Left ventricle myocardium inferior (tissue), 1 donor: ENCODE measurements around the gene TPD52L1. TPM values are rescaled to one million over a fixed set of nuclear protein-coding genes. Genes with fewer than 3 reads are reported as not detected.
A peak's percentile ranks its signal among the peaks of the same experiment; 100 is the strongest.
"Not testable (repeated sequence)": the region's sequence is repeated elsewhere in the genome, so short reads cannot be mapped to it uniquely, and the experiment has no call there.

Experiments used
- DNase-seq: peaks from one replicate; pipeline ENCODE4 v3.0.0-alpha.2; 2020
- H3K27ac ChIP-seq: fragments of 200-600 bp; replicated peaks from 2 replicates; pipeline ENCODE4 v1.8.0; 2021
- H3K27me3 ChIP-seq: fragments of 200-600 bp; 2 replicates; pipeline ENCODE4 v1.8.0; 2021; ENCODE audit warnings: low read depth
- H3K36me3 ChIP-seq: fragments of 200-600 bp; 2 replicates; pipeline ENCODE4 v1.8.0; 2021
- H3K4me1 ChIP-seq: fragments of 200-600 bp; 2 replicates; pipeline ENCODE4 v1.8.0; 2021
- H3K4me3 ChIP-seq: fragments of 200-600 bp; 2 replicates; pipeline ENCODE4 v1.8.0; 2021; ENCODE audit warnings: mild to moderate bottlenecking, moderate library complexity
- H3K9me3 ChIP-seq: fragments of 200-600 bp; replicated peaks from 2 replicates; pipeline ENCODE4 v1.8.0; 2021
- intact Hi-C: fragments of 100-400 bp; cut with micrococcal nuclease; formaldehyde crosslinking; loops from one replicate; pipeline ENCODE4 v1.11.0; 2022
- total RNA-seq: library from RNA; stranded (reverse); fragmentation: NEBNext Ultra II Directional; extraction: Animal tissue kit (Norgen Biotek cat#: 25700); gene quantifications from one replicate; pipeline ENCODE4 v1.2.1, GENCODE V29; 2021
- TF ChIP-seq, protein P1 (sequence below): fragments of 200-600 bp; IDR thresholded peaks from 2 replicates; pipeline ENCODE4 v1.8.0; 2021; ENCODE audit warnings: antibody characterized with exemption, mild to moderate bottlenecking, borderline replicate concordance
- donor health status: DM: no; HTN: yes; CAD: no; lungs with severe emphysema.

TPD52L1 gene
- total RNA-seq, 1 donor from 2014 or later, result 64.0 TPM

DNA sequence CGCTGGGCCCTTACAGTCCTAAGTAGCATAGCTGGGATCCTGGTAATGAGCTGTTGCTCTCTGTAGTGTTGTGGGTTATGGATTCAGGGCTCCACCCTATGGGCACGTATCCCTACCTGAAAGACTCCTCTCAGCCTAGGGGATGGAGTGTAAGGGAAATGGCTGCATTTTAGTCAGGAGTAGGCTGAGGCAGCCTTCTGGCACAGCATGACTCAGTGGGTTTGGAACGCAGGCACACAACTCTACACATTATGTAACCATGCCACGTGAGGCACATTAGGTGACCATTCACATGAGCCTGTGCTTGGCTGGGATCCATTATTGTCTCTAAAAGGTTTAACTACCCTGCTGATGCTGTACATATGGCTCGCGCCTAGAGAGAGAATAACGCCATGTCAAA is 120.4 kb downstream of the TPD52L1 start:
- intact Hi-C loops, result no loop called here
- Histone ChIP-seq H3K27me3 (no peaks in the 10 kb centered on the region), H3K4me1 (peaks cover 20% of the 10 kb centered on the region), H3K9me3 (no peaks in the 10 kb centered on the region), H3K36me3 (peaks cover 54% of the 10 kb centered on the region), H3K27ac (peak overlapping the region; percentile 13), H3K4me3 (no peak overlapping the region)
- DNase-seq, result no peak
- TF ChIP-seq, protein P1, sequence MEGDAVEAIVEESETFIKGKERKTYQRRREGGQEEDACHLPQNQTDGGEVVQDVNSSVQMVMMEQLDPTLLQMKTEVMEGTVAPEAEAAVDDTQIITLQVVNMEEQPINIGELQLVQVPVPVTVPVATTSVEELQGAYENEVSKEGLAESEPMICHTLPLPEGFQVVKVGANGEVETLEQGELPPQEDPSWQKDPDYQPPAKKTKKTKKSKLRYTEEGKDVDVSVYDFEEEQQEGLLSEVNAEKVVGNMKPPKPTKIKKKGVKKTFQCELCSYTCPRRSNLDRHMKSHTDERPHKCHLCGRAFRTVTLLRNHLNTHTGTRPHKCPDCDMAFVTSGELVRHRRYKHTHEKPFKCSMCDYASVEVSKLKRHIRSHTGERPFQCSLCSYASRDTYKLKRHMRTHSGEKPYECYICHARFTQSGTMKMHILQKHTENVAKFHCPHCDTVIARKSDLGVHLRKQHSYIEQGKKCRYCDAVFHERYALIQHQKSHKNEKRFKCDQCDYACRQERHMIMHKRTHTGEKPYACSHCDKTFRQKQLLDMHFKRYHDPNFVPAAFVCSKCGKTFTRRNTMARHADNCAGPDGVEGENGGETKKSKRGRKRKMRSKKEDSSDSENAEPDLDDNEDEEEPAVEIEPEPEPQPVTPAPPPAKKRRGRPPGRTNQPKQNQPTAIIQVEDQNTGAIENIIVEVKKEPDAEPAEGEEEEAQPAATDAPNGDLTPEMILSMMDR, result no peak

DNA sequence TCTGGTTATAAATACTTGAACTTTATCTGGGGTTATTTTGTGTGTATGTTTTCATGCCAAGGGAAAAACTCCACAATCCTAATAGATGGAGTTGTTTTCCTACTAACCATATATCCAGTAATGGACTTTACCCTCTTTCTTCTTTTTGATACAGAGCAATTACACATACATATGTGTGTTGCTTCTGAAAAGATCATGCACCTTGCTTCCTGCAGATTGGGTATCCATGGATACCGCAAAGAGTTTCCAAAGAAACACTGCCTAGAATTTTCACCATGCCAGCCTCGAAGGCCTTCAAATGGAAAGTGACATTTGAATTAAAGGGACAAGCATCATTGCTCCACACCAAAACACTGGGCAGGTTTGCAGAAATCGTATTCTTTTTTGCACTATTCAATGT is 121.4 kb downstream of the TPD52L1 start:
- Histone ChIP-seq H3K9me3 (no peaks in the 10 kb centered on the region), H3K36me3 (peaks cover 56% of the 10 kb centered on the region), H3K27ac (peak overlapping the region; percentile 13), H3K4me1 (peaks cover 20% of the 10 kb centered on the region), H3K27me3 (no peaks in the 10 kb centered on the region), H3K4me3 (no peak overlapping the region)
- TF ChIP-seq, protein P1, result no peak
- intact Hi-C loops, result no loop called here
- DNase-seq, result no peak

DNA sequence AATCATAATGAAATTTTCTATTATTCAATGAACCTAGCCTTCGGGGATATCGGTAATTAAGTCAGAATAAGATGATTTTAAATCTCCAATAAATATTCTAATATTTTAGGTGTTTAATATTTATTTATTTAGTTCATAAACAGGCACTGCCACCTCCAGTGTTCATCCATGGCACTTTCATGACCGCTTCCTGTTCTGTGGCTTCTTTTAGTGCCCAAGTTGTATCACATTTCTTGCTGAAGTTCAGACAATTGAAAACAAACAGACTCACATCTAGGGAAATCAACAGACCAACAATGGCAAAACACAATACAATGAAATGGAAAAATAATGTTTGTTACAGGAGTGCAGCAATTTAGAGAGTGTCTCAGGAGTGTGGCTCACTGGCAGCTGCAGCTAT is 122.2 kb downstream of the TPD52L1 start:
- TF ChIP-seq, protein P1, result no peak
- intact Hi-C loops, result no loop called here
- H3K36me3 ChIP-seq, result peaks cover 64% of the 10 kb centered on the region
- no peak for DNase-seq
- H3K9me3 ChIP-seq, result no peaks in the 10 kb centered on the region
- H3K27ac ChIP-seq, result no peak overlapping the region
- H3K4me3 ChIP-seq, result no peak overlapping the region
- no peaks in the 10 kb centered on the region for H3K27me3 ChIP-seq
- H3K4me1 ChIP-seq, result peaks cover 20% of the 10 kb centered on the region

DNA sequence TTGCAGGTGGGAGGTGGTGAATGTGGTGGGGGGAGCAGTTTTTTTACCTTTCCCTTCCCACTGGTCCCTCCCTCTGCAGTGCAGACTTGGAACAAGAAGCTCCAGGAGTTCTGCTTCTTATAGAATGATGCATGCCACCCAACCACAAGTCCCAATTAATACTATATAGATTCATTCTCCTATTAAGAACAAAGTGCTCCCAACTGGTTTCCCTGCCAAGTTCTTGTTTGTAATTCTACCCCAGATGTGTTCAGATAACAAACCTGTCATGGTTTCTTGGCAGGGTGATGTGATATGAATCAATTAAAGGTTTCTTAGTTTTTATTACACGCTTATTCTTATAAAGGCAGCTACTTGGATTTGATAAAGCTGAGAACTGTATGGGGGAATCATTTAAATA is 124.3 kb downstream of the TPD52L1 start:
- TF ChIP-seq, protein P1, result no peak
- H3K36me3 ChIP-seq, result peaks cover 69% of the 10 kb centered on the region
- no peaks in the 10 kb centered on the region for H3K27me3 ChIP-seq
- peaks cover 20% of the 10 kb centered on the region for H3K4me1 ChIP-seq
- no peak for DNase-seq
- no peak overlapping the region for H3K4me3 ChIP-seq
- no peak overlapping the region for H3K27ac ChIP-seq
- intact Hi-C loops, result no loop called here
- peaks cover 7% of the 10 kb centered on the region for H3K9me3 ChIP-seq

DNA sequence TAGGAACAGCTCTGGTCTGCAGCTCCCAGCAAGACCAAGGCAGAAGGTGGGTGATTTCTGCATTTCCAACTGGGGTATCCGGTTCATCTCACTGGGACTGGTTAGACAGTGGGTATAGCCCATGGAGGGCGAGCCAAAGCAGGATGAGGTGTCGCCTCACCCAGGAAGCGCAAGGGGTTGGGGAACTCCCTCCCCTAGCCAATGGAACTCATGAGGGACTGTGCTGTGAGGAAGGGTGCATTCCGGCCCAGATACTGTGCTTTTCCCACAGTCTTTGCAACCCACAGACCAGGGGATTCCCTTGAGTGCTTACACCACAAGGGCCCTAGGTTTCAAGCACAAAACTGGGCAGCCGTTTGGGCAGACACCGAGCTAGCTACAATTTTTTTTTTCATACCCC is 126.4 kb downstream of the TPD52L1 start:
- H3K9me3 ChIP-seq, result peaks cover 7% of the 10 kb centered on the region
- H3K4me3 ChIP-seq, result no peak overlapping the region
- peaks cover 62% of the 10 kb centered on the region for H3K36me3 ChIP-seq
- TF ChIP-seq, protein P1, result no peak
- intact Hi-C loops, result no loop called here
- no peaks in the 10 kb centered on the region for H3K27me3 ChIP-seq
- DNase-seq, result no peak
- peaks cover 7% of the 10 kb centered on the region for H3K4me1 ChIP-seq
- H3K27ac ChIP-seq, result no peak overlapping the region

DNA sequence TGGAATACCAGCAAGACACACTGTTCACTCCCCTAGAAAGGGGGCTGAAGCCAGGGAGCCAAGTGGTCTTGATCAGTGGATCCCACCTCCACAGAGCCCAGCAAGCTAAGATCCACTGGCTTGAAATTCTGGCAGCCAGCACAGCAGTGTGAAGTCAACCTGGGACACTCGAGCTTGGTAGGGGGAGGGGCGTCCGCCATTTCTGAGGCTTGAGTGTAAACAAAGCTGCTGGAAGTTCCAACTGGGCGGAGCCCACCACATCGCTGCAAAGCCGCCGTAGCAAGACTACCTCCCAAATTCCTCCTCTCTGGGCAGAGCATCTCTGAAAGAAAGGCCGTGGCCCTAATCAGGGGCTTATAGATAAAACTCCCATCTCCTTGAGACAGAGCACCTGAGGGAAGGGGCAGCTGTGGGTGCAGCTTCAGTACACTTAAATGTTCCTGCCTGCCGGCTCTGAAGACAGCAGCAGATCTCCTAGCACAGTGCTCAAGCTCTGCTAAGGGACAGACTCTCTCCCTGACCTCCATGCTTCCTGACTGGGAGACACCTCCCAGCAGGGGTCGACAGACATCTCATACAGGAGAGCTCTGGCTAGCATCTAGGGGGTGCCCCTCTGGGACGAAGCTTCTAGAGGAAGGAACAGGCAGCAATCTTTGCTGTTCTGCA is 126.9 kb downstream of the TPD52L1 start:
- H3K27me3 ChIP-seq, H3K4me1 ChIP-seq, intact Hi-C loops, DNase-seq, H3K4me3 ChIP-seq, H3K27ac ChIP-seq: not testable (repeated sequence)
- Histone ChIP-seq H3K36me3 (peaks cover 66% of the 10 kb centered on the region), H3K9me3 (peaks cover 12% of the 10 kb centered on the region)

DNA sequence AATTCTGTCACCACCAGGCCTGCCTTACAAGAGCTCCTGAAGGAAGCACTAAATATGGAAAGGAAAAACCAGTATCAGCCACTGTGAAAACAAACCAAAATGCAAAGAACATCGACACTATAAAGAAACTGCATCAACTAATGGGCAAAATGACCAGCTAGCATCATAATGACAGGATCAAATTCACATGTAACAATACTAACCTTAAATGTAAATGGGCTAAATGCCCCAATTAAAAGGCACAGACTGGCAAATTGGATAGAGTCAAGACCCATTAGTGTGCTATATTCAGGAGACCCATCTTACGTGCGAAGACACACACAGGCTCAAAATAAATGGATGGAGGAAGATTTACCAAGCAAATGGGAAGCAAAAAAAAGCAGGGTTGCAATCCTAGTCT is 128.9 kb downstream of the TPD52L1 start:
- H3K27me3 ChIP-seq, intact Hi-C loops, H3K4me1 ChIP-seq, H3K27ac ChIP-seq, H3K4me3 ChIP-seq, DNase-seq: not testable (repeated sequence)
- peaks cover 70% of the 10 kb centered on the region for H3K36me3 ChIP-seq
- H3K9me3 ChIP-seq, result peaks cover 16% of the 10 kb centered on the region
